SJCRH30 (cell line): Measurements from ENCODE around the gene PPARD. TPM values are rescaled to one million over a fixed set of nuclear protein-coding genes. Genes with fewer than 3 reads are reported as not detected.
A peak's percentile ranks its signal among the peaks of the same experiment; 100 is the strongest.

Experiments
- DNase-seq, 2 experiments: peaks; one replicate each; pipeline ENCODE4 v3.0.0-alpha.2; 2015 to 2020
- H3K27ac ChIP-seq: fragments of 250-450 bp; sonication (Bioruptor Pico); 2 replicates; pipeline ENCODE4 v1.5.1; 2020; ENCODE audit warnings: mild to moderate bottlenecking, moderate library complexity
- H3K27me3 ChIP-seq: fragments of 250-450 bp; sonication (Bioruptor Pico); 2 replicates; pipeline ENCODE4 v1.5.1; 2020; ENCODE audit warnings: mild to moderate bottlenecking, moderate library complexity
- H3K36me3 ChIP-seq: fragments of 250-450 bp; sonication (Bioruptor Pico); 2 replicates; pipeline ENCODE4 v1.5.1; 2020; ENCODE audit warnings: mild to moderate bottlenecking, moderate library complexity
- H3K4me1 ChIP-seq: fragments of 250-450 bp; sonication (Bioruptor Pico); 2 replicates; pipeline ENCODE4 v1.5.1; 2020; ENCODE audit warnings: mild to moderate bottlenecking, moderate library complexity
- H3K4me3 ChIP-seq: fragments of 250-450 bp; sonication (Bioruptor Pico); 2 replicates; pipeline ENCODE4 v1.5.1; 2020; ENCODE audit warnings: mild to moderate bottlenecking, moderate library complexity
- H3K9me3 ChIP-seq: fragments of 250-450 bp; sonication (Bioruptor Pico); replicated peaks from 2 replicates; pipeline ENCODE4 v1.5.1; 2020; ENCODE audit warnings: mild to moderate bottlenecking, moderate library complexity
- total RNA-seq: library from RNA; depleted of rRNA; stranded (reverse); fragments of >200 nt; shearing (Covaris generic); gene quantifications from 2 replicates; pipeline ENCODE4 v1.2.3, GENCODE V29; 2014

Gene PPARD
- total RNA-seq, 1 experiment from 2014 or later = 10.6 TPM

GRCh38 chr6:35358086-35358485, 15.7 kb downstream of the PPARD start:
- Histone ChIP-seq H3K27ac (no peak overlapping the region), H3K36me3 (peaks cover 16% of the 10 kb centered on the region)

GRCh38 chr6:35359346-35359743, 17.0 kb downstream of the PPARD start:
- Histone ChIP-seq H3K4me3 (no peak overlapping the region), H3K4me1 (peaks cover 8% of the 10 kb centered on the region), H3K9me3 (no peaks in the 10 kb centered on the region), H3K36me3 (peaks cover 8% of the 10 kb centered on the region), H3K27ac (no peak overlapping the region), H3K27me3 (no peaks in the 10 kb centered on the region)
- DNase-seq = no peak

More at GRCh38 chr6:35358086-35358485, 15.7 kb downstream of the PPARD start:
- Histone ChIP-seq H3K27me3 (no peaks in the 10 kb centered on the region), H3K4me1 (peaks cover 4% of the 10 kb centered on the region; the same call in 1 of the 2 replicates), H3K4me3 (no peak overlapping the region), H3K9me3 (no peaks in the 10 kb centered on the region)
- no peak for DNase-seq

- DNase-seq = no peak
- Histone ChIP-seq H3K27ac (no peak overlapping the region), H3K9me3 (no peaks in the 10 kb centered on the region), H3K27me3 (no peaks in the 10 kb centered on the region), H3K4me1 (peaks cover 8% of the 10 kb centered on the region), H3K4me3 (no peak overlapping the region), H3K36me3 (peaks cover 3% of the 10 kb centered on the region; the same call in 1 of the 2 replicates)
These were observed 17.5 kb downstream of the PPARD start for GRCh38 chr6:35359744-35360348.

- Histone ChIP-seq H3K4me1 (peaks cover 8% of the 10 kb centered on the region), H3K27ac (no peak overlapping the region)
- no peak for DNase-seq
These were observed 18.2 kb downstream of the PPARD start for GRCh38 chr6:35360349-35361138.

GRCh38 chr6:35362200-35362599, 19.8 kb downstream of the PPARD start:
- Histone ChIP-seq H3K27me3 (no peaks in the 10 kb centered on the region), H3K27ac (no peak overlapping the region), H3K9me3 (no peaks in the 10 kb centered on the region), H3K36me3 (no peaks in the 10 kb centered on the region), H3K4me1 (peaks cover 8% of the 10 kb centered on the region), H3K4me3 (no peak overlapping the region)
- DNase-seq = no peak

More at GRCh38 chr6:35360349-35361138, 18.2 kb downstream of the PPARD start:
- H3K4me3 ChIP-seq = no peak overlapping the region
- peaks cover 3% of the 10 kb centered on the region; the same call in 1 of the 2 replicates for H3K36me3 ChIP-seq
- H3K9me3 ChIP-seq = no peaks in the 10 kb centered on the region
- no peaks in the 10 kb centered on the region for H3K27me3 ChIP-seq

GRCh38 chr6:35363293-35363750, 21.0 kb downstream of the PPARD start:
- Histone ChIP-seq H3K27ac (peak overlapping the region; percentile 51), H3K27me3 (no peaks in the 10 kb centered on the region), H3K4me1 (peaks cover 8% of the 10 kb centered on the region), H3K4me3 (no peak overlapping the region), H3K9me3 (no peaks in the 10 kb centered on the region), H3K36me3 (0 out of 2 replicates have a peak, but pooled peaks cover 3% of the 10 kb centered on the region)
- DNase-seq = peak; percentile 76 to 84

GRCh38 chr6:35365594-35366203, 23.3 kb downstream of the PPARD start:
- Histone ChIP-seq H3K27me3 (no peaks in the 10 kb centered on the region), H3K36me3 (peaks cover 8% of the 10 kb centered on the region; the same call in 1 of the 2 replicates), H3K9me3 (no peaks in the 10 kb centered on the region), H3K27ac (no peak overlapping the region), H3K4me3 (no peak overlapping the region), H3K4me1 (peaks cover 16% of the 10 kb centered on the region)
- no peak for DNase-seq

- no peaks in the 10 kb centered on the region for H3K9me3 ChIP-seq
- H3K27ac ChIP-seq = no peak overlapping the region
- H3K4me3 ChIP-seq = no peak overlapping the region
- peaks cover 16% of the 10 kb centered on the region for H3K4me1 ChIP-seq
- H3K27me3 ChIP-seq = no peaks in the 10 kb centered on the region
- peaks cover 8% of the 10 kb centered on the region; the same call in 1 of the 2 replicates for H3K36me3 ChIP-seq
- DNase-seq = no peak
These were observed 23.8 kb downstream of the PPARD start for GRCh38 chr6:35366204-35366596.

- Histone ChIP-seq H3K4me3 (no peak overlapping the region), H3K4me1 (peaks cover 16% of the 10 kb centered on the region), H3K27me3 (no peaks in the 10 kb centered on the region), H3K27ac (no peak overlapping the region), H3K9me3 (no peaks in the 10 kb centered on the region), H3K36me3 (peaks cover 8% of the 10 kb centered on the region; the same call in 1 of the 2 replicates)
- no peak for DNase-seq
These were observed 25.3 kb downstream of the PPARD start for GRCh38 chr6:35367646-35368037.

GRCh38 chr6:35368038-35368887, 25.9 kb downstream of the PPARD start:
- Histone ChIP-seq H3K4me3 (no peak overlapping the region), H3K4me1 (peaks cover 11% of the 10 kb centered on the region), H3K36me3 (peaks cover 8% of the 10 kb centered on the region; the same call in 1 of the 2 replicates), H3K27me3 (no peaks in the 10 kb centered on the region), H3K27ac (no peak overlapping the region), H3K9me3 (no peaks in the 10 kb centered on the region)
- DNase-seq = no peak

GRCh38 chr6:35370124-35370741, 27.9 kb downstream of the PPARD start:
- Histone ChIP-seq H3K36me3 (peaks cover 8% of the 10 kb centered on the region; the same call in 1 of the 2 replicates), H3K4me3 (no peak overlapping the region), H3K27ac (peak overlapping the region; percentile 43), H3K27me3 (no peaks in the 10 kb centered on the region), H3K4me1 (peaks cover 8% of the 10 kb centered on the region; the same call in 1 of the 2 replicates), H3K9me3 (no peaks in the 10 kb centered on the region)
- DNase-seq = peak; percentile 29 to 45

- peaks cover 8% of the 10 kb centered on the region; the same call in 1 of the 2 replicates for H3K4me1 ChIP-seq
- no peak for DNase-seq
- no peak overlapping the region for H3K4me3 ChIP-seq
- no peaks in the 10 kb centered on the region for H3K9me3 ChIP-seq
- peak overlapping the region; percentile 43 for H3K27ac ChIP-seq
- H3K27me3 ChIP-seq = no peaks in the 10 kb centered on the region
- peaks cover 8% of the 10 kb centered on the region; the same call in 1 of the 2 replicates for H3K36me3 ChIP-seq
These were observed 28.6 kb downstream of the PPARD start for GRCh38 chr6:35370785-35371493.
